Stimulated activated CD4-positive, alpha-beta T cell treated with anti-CD3 and anti-CD28 coated beads, Interleukin-4, amount 100 ng/mL, for 4 hours (primary cell): ENCODE data around the gene KLRK1.
"Not testable (repeated sequence)": the region's sequence is repeated elsewhere in the genome, so short reads cannot be mapped to it uniquely, and the experiment has no call there.

ENCODE experiments used
- DNase-seq, 2 experiments: peaks; one replicate each; pipeline ENCODE4 v3.0.0-alpha.2; 2020

KLRK1 gene

DNA sequence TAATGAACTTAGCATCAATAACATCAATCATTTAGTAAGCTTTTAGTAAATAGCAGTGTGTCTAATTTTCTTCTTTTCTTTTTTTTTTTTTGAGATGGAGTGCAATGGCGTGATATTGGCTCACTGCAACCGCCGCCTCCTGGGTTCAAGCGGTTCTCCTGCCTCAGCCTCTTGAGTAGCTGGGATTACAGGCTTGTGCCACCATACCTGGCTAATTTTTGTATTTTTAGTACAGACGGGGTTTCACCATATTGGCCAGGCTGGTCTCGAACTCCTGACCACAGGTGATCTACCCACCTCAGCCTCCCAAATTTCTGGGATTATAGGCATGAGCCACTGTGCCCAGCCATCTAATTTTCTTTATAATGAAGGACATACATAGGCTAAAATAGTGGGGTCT, 2.3 kb downstream of the KLRK1 start:
- not testable (repeated sequence) for DNase-seq

- no peak for DNase-seq
Measured at GRCh38 chr12:10386857-10387256, 3.0 kb downstream of the KLRK1 start.

- no peak for DNase-seq
Measured at GRCh38 chr12:10385166-10385613, 4.7 kb downstream of the KLRK1 start.

DNA sequence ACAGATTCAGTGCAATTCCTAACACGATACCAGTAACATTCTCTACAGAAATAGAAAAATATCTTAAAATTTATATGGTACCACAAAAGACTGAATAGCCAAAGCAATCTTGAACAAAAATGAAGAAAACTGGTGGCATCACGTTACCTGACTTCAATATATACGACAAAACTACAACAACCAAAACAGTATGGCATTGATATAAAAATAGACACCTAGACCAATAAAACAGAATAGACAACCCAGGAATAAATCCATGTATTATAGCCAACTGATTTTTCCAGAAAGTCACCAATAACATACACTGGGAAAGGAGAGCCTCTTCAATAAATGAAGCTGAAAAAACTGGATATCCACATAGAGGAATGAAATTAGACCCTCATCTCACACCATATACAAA, 5.7 kb downstream of the KLRK1 start:
- no peak for DNase-seq

- DNase-seq, result no peak
Measured at GRCh38 chr12:10381928-10382628, 7.8 kb downstream of the KLRK1 start.

GRCh38 chr12:10378737-10379136, 11.1 kb downstream of the KLRK1 start:
- not testable (repeated sequence) for DNase-seq

DNA sequence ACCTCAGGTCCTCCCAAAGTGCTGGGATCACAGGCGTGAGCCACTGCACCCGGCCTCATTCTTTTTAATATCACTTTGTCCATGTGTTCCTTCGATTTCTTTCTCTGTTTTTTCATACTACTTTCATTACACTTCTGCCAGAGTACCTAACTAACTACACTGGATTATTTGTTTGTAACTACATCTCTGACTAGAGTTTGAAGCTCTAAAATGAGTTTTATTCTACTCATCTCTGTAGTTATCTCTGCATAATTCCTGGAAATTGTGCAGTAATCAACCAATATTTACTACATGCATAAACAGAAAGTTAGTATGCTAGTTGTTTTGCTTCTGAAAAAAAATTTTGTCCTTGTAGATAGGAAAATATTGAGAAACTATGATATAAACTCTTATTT, 15.2 kb downstream of the KLRK1 start:
- DNase-seq, result no peak

- no peak for DNase-seq
Measured at GRCh38 chr12:10372559-10372958, 17.3 kb downstream of the KLRK1 start.

GRCh38 chr12:10371893-10372535, 17.8 kb downstream of the KLRK1 start:
- DNase-seq, result not testable (repeated sequence)

- DNase-seq, result no peak
Measured at GRCh38 chr12:10369557-10370415, 20.1 kb downstream of the KLRK1 start.

DNA sequence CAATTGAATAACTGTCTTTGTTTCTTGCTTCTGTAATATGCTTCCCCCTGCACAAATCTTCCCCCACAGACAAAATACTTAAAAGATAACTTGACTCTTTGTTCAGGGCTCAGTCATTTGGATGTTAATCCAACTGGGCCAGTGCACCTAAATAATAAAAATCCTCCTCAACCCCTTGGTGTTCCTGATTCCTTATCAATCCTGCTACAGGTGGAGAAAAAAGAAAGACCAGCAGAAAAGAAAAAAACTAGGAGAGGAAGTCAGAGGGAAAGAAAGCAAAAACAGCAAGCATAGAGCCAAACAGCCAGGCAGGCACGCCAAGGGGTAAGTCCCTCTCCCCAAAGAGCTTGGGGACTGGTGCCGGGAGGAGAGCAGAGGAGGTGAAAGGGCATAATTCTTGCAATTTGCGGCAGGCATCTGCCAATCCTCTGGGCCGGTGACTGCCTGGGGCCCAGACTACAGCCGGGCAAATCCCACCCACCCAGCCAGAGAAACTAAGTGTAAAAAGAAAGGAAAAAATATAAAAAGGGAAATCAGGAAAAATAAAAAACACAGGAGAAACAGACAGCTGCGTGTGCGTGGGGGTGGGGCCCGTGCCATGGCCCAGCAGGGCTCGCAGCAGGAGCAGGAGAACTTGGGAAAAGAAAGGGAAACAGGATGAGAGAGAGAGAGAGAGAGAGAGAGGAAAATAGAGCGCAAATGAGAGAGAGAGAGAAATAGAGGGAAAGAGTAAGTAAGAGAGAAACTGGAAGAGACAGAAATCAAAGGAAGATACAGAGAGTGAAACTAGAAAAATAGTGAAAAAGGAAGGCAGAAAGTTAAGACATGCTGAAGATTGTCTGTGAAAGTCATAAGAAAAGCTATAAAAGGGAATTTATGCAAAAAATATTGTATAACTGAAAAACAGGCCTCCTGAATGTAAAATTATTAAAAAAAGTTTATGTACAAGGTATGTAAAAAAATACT, 21.4 kb downstream of the KLRK1 start:
- DNase-seq, result no peak

DNA sequence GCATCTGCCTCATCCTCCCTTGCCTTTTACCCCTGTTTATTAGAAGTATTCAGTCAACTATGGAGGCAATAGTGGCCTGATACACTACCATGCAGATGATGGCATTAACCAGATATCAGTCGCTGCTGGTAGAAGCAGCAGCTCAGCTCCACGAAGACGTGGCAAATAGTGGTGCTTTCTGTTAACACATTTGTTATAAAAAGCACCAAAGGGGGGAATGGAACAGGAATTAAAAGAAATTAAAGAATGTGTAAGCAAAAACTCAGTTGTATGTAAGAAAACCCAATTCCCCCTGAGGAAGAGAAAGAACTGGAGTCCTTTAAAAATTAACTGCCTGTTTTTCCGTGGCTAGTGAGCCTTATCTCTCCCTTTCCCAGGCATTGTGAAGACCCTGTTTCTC, 22.1 kb downstream of the KLRK1 start:
- DNase-seq, result not testable (repeated sequence)

GRCh38 chr12:10366875-10367274, 23.0 kb downstream of the KLRK1 start:
- DNase-seq, result no peak

DNA sequence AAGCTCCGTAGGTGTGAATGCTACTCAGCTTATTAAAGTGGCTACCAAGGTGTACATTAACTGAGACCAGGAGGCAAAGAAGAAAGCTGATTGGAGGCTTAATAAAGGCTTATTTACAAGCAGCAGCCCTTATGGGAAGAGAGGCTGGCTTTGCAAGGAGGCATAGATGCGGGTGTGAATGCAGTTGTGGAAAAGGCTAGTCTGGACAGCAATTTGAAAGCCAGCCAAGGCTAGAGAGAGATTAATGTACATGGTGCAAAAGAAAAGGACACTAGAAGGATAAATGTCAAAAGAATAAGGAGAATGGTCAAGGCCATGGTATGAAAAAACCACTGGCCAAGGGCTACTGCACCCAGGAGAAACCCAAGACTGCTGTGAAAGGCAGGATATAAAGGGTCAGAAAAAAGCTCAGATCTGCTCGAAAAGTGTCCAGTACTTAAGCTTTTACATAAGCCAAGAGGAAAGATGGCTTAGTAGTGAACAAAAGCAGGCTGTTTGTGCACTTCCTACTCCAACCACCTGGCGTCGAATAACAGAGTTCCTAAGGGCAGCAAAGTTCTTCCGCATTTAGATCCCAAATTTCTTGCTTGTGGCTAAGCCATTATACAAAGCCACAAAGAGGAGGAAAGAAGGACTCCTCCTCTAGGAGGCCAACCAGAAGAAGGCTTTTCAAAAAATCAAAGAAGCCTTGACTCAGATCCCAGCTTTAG, 24.0 kb downstream of the KLRK1 start:
- DNase-seq, result no peak

GRCh38 chr12:10364815-10365622, 24.8 kb downstream of the KLRK1 start:
- DNase-seq, result peak; percentile 27 to 62

DNA sequence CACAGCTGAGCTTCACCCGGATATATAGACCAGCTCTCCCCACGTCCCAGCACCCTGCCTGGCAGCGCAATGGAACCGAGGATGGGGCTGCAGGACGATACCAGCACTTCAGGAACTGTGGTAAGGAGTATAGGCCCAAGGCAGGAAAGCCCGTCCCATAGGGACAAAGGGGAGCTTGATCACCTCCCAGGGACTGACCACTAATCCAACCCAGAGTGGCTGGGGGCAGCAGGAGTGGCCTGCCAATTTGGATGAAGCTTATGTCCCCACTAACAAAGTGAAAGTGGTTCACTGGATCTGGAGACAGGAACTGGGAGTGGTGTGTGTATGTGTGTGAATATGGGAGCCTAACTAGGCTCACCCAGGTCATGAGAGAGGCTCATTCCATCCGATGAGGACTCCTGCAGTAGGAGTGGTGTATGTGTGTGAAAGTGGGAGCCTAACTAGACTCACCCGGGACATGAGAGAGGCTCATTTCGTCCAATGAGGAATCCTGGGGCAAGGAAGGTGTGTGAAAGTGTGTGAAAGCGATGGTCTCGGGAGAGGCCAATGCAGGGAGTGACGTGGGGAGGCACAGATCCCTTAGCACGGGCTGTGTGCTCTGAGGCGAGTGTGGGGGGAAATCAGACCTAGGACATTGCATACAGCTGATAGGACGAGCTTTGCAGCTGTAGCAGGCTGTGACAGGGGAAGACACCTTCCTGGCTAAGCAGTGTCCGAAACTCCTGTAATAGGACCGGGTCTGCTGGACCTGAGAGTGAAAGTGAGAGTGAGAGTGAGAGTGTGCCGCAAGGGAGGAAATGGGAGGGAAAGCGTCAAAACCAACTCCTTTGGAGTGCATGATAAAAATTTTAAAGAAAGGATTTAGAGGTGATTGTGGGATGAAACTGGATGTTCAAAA, 25.7 kb downstream of the KLRK1 start:
- peak in 1 of 2 experiments; percentile 5 for DNase-seq

DNA sequence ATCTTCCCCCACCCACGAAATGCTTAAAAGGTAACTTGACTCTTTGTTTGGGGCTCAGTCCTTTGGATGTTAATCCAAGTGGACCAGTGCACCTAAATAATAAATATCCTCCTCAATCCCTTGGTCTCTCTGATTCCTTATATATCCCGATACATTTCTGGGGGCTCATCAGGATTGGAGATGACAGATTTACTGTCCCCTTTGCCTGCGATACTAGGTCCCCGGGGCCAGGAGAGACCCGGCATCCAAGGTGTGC, 26.3 kb downstream of the KLRK1 start:
- no peak for DNase-seq

GRCh38 chr12:10362828-10363657, 26.8 kb downstream of the KLRK1 start:
- no peak for DNase-seq

GRCh38 chr12:10362325-10362724, 27.5 kb downstream of the KLRK1 start:
- DNase-seq, result no peak
